Jurkat, Clone E6-1 (cell line): Measurements from ENCODE around the gene SETX. TPM values are rescaled to one million over a fixed set of nuclear protein-coding genes. Genes with fewer than 3 reads are reported as not detected.
"Not testable (repeated sequence)": the region's sequence is repeated elsewhere in the genome, so short reads cannot be mapped to it uniquely, and the experiment has no call there.

ENCODE experiments used
- DNase-seq: peaks from one replicate; pipeline ENCODE4 v3.0.0-alpha.2; 2011; ENCODE audit warnings: low read depth, low spot score
- H3K4me3 ChIP-seq: 2 replicates; pipeline ENCODE4 v1.5.1; 2011; ENCODE audit warnings: mild to moderate bottlenecking, low read length, control low read depth, moderate library complexity
- polyA plus RNA-seq: library from polyadenylated mRNA; unstranded; fragments of >200 nt; gene quantifications from one replicate; pipeline ENCODE4 v1.2.1, GENCODE V29; 2012; ENCODE audit warnings: missing spikeins; ENCODE audit not compliant: insufficient read length, insufficient read depth

Gene SETX, protein sequence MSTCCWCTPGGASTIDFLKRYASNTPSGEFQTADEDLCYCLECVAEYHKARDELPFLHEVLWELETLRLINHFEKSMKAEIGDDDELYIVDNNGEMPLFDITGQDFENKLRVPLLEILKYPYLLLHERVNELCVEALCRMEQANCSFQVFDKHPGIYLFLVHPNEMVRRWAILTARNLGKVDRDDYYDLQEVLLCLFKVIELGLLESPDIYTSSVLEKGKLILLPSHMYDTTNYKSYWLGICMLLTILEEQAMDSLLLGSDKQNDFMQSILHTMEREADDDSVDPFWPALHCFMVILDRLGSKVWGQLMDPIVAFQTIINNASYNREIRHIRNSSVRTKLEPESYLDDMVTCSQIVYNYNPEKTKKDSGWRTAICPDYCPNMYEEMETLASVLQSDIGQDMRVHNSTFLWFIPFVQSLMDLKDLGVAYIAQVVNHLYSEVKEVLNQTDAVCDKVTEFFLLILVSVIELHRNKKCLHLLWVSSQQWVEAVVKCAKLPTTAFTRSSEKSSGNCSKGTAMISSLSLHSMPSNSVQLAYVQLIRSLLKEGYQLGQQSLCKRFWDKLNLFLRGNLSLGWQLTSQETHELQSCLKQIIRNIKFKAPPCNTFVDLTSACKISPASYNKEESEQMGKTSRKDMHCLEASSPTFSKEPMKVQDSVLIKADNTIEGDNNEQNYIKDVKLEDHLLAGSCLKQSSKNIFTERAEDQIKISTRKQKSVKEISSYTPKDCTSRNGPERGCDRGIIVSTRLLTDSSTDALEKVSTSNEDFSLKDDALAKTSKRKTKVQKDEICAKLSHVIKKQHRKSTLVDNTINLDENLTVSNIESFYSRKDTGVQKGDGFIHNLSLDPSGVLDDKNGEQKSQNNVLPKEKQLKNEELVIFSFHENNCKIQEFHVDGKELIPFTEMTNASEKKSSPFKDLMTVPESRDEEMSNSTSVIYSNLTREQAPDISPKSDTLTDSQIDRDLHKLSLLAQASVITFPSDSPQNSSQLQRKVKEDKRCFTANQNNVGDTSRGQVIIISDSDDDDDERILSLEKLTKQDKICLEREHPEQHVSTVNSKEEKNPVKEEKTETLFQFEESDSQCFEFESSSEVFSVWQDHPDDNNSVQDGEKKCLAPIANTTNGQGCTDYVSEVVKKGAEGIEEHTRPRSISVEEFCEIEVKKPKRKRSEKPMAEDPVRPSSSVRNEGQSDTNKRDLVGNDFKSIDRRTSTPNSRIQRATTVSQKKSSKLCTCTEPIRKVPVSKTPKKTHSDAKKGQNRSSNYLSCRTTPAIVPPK (N-terminal part only)
- 21.6 TPM for polyA plus RNA-seq

GRCh38 chr9:132354637-132355355, at the start of gene SETX:
Gene SETX (minus strand): TSS chr9:132354986. CDS start chr9:132349428, 5,558 bp downstream.
- peak; percentile 88 for DNase-seq
- peak within 1 kb of the TSS; percentile 87 for H3K4me3 ChIP-seq

DNA sequence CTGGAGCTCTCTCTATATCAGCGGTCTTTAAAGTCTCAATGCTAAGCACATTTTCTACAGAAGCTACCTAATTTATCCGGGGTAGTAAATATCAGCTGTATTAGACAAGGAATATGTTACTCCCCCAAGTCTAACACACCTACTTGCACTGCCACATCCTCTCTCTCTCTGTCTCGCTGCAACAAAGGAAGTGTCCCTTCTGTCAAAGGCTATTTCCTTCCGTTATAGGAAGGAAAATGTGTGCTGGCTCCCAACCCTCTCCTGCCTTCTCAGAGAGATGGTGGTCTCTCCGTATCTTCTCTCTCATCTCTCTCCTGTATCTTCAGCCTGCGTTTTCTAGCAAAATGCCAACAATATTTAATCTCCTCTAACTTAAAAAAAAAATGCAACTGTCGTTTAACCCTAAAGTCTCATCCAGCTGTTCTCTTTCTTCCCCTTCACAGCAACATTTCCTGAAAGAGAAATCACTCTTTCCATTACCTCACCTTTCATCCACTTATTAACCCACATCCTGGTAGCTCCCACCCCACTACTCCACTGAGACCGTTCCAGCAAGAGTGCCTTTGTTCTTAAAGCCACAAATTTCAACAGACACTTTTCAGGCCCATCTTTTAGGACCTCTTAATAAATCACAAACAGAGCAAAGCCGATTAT, 49.6 kb upstream of the SETX start:
- H3K4me3 ChIP-seq, result peak overlapping the region; percentile 63
- peak; percentile 98 for DNase-seq

DNA sequence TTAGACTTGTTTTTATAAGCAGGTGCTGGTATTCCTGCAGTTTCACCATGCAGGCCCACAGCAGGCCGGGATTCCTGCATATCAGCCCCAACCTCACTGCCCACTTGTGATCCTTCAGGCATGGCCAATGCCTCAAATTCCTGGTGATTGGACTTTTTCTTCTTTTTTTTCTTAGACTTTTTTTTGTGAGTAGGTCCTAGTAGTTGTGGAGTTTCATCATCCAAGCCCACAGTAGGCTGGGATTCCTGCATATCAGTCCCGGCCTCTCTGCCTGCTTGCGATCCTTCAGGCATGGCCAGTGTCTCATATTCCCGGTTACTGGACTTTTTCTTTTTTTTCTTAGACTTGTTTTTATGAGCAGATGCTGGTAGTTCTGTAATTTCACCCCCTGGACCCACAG, 47.0 kb upstream of the SETX start:
- no peak overlapping the region for H3K4me3 ChIP-seq
- DNase-seq, result no peak

GRCh38 chr9:132395560-132395959, 40.8 kb upstream of the SETX start:
- no peak for DNase-seq
- no peak overlapping the region for H3K4me3 ChIP-seq

- H3K4me3 ChIP-seq, result no peak overlapping the region
- no peak for DNase-seq
These were observed 36.7 kb upstream of the SETX start for GRCh38 chr9:132391449-132391848.

- DNase-seq, result no peak
- no peak overlapping the region for H3K4me3 ChIP-seq
These were observed 36.2 kb upstream of the SETX start for GRCh38 chr9:132390966-132391365.

GRCh38 chr9:132387133-132387532, 32.3 kb upstream of the SETX start:
- DNase-seq, result no peak

GRCh38 chr9:132384376-132384775, 29.6 kb upstream of the SETX start:
- no peak overlapping the region for H3K4me3 ChIP-seq
- DNase-seq, result no peak

More at GRCh38 chr9:132387133-132387532, 32.3 kb upstream of the SETX start:
- H3K4me3 ChIP-seq, result no peak overlapping the region

DNA sequence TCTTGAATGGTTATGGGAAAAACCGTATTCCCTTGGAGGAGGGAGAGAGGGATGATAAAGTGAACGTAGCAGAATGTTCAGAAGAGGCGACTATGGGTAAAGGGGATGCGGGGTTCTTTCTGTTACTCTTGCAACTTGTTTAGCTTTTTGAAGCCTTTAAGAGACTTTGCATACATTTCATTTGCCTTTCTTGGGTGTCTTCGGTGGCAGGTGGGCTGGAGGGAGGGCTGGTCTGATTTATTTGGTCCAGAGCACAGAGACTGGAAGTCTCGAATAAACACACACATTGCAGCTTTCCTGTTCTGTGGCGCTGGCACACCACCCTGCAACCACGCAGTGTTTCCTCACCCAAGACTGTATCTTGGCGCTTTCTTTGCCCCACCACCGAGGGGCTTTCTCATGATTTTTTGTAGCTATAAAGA, 28.7 kb upstream of the SETX start:
- no peak for DNase-seq
- no peak overlapping the region for H3K4me3 ChIP-seq

- DNase-seq, result no peak
- H3K4me3 ChIP-seq, result no peak overlapping the region
These were observed 27.3 kb upstream of the SETX start for GRCh38 chr9:132381966-132382541.

- not testable (repeated sequence) for DNase-seq, H3K4me3 ChIP-seq
These were observed 23.6 kb upstream of the SETX start for GRCh38 chr9:132378416-132378815.

GRCh38 chr9:132377769-132378168, 23.0 kb upstream of the SETX start:
- DNase-seq, H3K4me3 ChIP-seq: not testable (repeated sequence)

- DNase-seq, result no peak
- H3K4me3 ChIP-seq, result no peak overlapping the region
These were observed 17.6 kb upstream of the SETX start for GRCh38 chr9:132372177-132373095.

- no peak for DNase-seq
- no peak overlapping the region for H3K4me3 ChIP-seq
These were observed 15.8 kb upstream of the SETX start for GRCh38 chr9:132370592-132370991.

DNA sequence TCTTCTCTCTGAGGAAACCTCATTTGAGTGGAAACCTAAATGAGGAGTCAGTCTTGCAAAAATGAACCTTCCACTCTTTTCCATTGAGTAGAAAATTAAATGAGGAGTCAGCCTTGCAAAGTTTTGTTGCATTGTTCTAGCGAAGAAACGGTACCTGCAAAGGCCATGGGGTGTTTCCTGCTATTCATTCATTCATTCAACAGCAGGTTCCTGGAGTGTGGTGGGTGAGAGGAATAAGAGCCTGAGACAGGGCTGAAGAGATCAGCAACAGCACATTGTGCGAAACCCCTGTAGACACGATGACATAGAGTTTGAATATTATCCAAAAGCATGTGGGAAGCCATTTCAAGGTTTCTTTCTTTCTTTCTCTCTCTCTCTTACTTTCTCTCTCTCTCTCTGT, 14.6 kb upstream of the SETX start:
- no peak for DNase-seq
- H3K4me3 ChIP-seq, result no peak overlapping the region

GRCh38 chr9:132367613-132368313, 13.0 kb upstream of the SETX start:
- no peak for DNase-seq
- no peak overlapping the region for H3K4me3 ChIP-seq
